Measurements from ENCODE around the gene EEF1AKMT2. TPM values are rescaled to one million over a fixed set of nuclear protein-coding genes. Genes with fewer than 3 reads are reported as not detected.
"Not testable (repeated sequence)": the region's sequence is repeated elsewhere in the genome, so short reads cannot be mapped to it uniquely, and the experiment has no call there.

The EEF1AKMT2 gene
- total RNA-seq, 2 experiments from 2014 or later: 14.4 to 16.7 TPM

- intact Hi-C loops (cut with DNase I, micrococcal nuclease): loop anchor here (1.0 to 10.0 kb wide), 6 partner anchors 7 to 1638 kb away; partner anchors contain the start of genes BUB3 (in 1 of the 2), FAM53B (in 1 of the 2) and LHPP (in 1 of the 2)
- Mint-ChIP-seq H3K36me3 (ENCODE audit: low read depth) (peaks cover 24% of the 10 kb centered on the region), H3K27me3 (no peaks in the 10 kb centered on the region), H3K9me3 (no peaks in the 10 kb centered on the region), H3K4me1 (ENCODE audit: low read depth) (peaks cover 22% of the 10 kb centered on the region), H3K4me3 (peak overlapping the region; percentile 99), H3K27ac (peak overlapping the region; percentile 92)
- no peak for TF ChIP-seq CTCF (IDR thresholded peaks at IDR 0.05)
- no peaks in the 10 kb centered on the region for H3K9me3 ChIP-seq (ENCODE audit: control insufficient read depth in 1 of 2, insufficient read depth in 1 of 2, low read length in 2 of 2)
- ATAC-seq (ENCODE audit: poor library complexity): no peak
- H3K36me3 ChIP-seq (ENCODE audit: insufficient read depth, low read length): no peaks in the 10 kb centered on the region
- peaks cover 15% of the 10 kb centered on the region for H3K4me1 ChIP-seq (ENCODE audit: insufficient read depth, low read length)
- H3K27me3 ChIP-seq (ENCODE audit: control insufficient read depth in 1 of 2, insufficient read depth in 2 of 2, low read length in 2 of 2): no peaks in the 10 kb centered on the region
- peak overlapping the region; percentile 80 for H3K4me3 ChIP-seq (ENCODE audit: low read length)
- no peak overlapping the region for H3K27ac ChIP-seq (ENCODE audit: low read depth in 1 of 2, low read length in 2 of 2)
- DNase-seq: peak in 1 of 14 experiments; percentile 20
- ChIA-PET POLR2A (interaction anchor here (0.7 to 2.5 kb wide), 2 partner anchors 9 to 85 kb away, joined by 3 to 37 read pairs; partner anchors contain the start of gene ABRAXAS2), CTCF (no interaction called here)
Measured at GRCh38 chr10:124792998-124793352, 1.3 kb upstream of the EEF1AKMT2 start.

GRCh38 chr10:124782900-124783299 is 8.8 kb downstream of the EEF1AKMT2 start:
- intact Hi-C loops (cut with DNase I, micrococcal nuclease); H3K4me3 Mint-ChIP-seq; H3K27ac Mint-ChIP-seq: not testable (repeated sequence)

DNA sequence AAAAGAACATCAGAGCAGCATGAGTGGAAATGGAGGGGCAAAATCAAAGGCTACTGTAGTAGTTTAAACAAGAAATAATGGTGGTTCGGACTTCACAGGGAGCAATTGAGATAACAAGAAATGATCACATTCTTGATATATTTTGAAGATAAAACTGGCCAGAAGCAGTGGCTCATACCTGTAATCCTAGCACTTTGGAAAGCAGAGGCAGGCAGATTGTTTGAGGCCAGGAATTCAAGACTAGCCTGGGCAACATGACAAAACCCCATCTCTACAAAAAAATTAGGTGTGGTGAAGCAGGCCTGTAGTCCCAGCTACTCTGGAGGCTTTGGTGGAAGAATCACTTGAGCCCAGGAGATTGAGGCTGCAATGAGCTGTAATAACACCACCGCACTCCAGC is 22.9 kb downstream of the EEF1AKMT2 start:
- no peaks in the 10 kb centered on the region for H3K4me1 Mint-ChIP-seq (ENCODE audit: low read depth)
- peaks cover 19% of the 10 kb centered on the region for H3K36me3 ChIP-seq (ENCODE audit: insufficient read depth, low read length)
- H3K4me1 ChIP-seq (ENCODE audit: insufficient read depth, low read length): no peaks in the 10 kb centered on the region
- ChIA-PET POLR2A (no interaction called here), CTCF (no interaction called here)
- H3K27ac Mint-ChIP-seq: no peak overlapping the region
- no peak for ATAC-seq (ENCODE audit: poor library complexity)
- H3K27me3 ChIP-seq (ENCODE audit: control insufficient read depth in 1 of 2, insufficient read depth in 2 of 2, low read length in 2 of 2): no peaks in the 10 kb centered on the region
- H3K9me3 ChIP-seq (ENCODE audit: control insufficient read depth in 1 of 2, insufficient read depth in 1 of 2, low read length in 2 of 2): no peaks in the 10 kb centered on the region
- H3K4me3 Mint-ChIP-seq: no peak overlapping the region
- no peaks in the 10 kb centered on the region for H3K27me3 Mint-ChIP-seq
- intact Hi-C loops (cut with DNase I, micrococcal nuclease): no loop called here
- no peak for DNase-seq
- peaks cover 73% of the 10 kb centered on the region for H3K36me3 Mint-ChIP-seq (ENCODE audit: low read depth)
- no peaks in the 10 kb centered on the region for H3K9me3 Mint-ChIP-seq
- no peak overlapping the region for H3K27ac ChIP-seq (ENCODE audit: low read depth in 1 of 2, low read length in 2 of 2)
- H3K4me3 ChIP-seq (ENCODE audit: low read length): no peak overlapping the region
- no peak for TF ChIP-seq CTCF (IDR thresholded peaks at IDR 0.05)

More at GRCh38 chr10:124782900-124783299, 8.8 kb downstream of the EEF1AKMT2 start:
- POLR2A ChIA-PET: interaction anchor here (0.8 kb wide), 1 partner anchor 9 kb away, joined by 3 read pairs; the partner anchor contains the start of gene EEF1AKMT2
- H3K4me1 ChIP-seq (ENCODE audit: insufficient read depth, low read length); H3K27me3 Mint-ChIP-seq; ATAC-seq (ENCODE audit: poor library complexity); H3K9me3 Mint-ChIP-seq; DNase-seq; H3K4me3 ChIP-seq (ENCODE audit: low read length); CTCF ChIA-PET; H3K27me3 ChIP-seq (ENCODE audit: control insufficient read depth in 1 of 2, insufficient read depth in 2 of 2, low read length in 2 of 2); H3K4me1 Mint-ChIP-seq (ENCODE audit: low read depth); H3K27ac ChIP-seq (ENCODE audit: low read depth in 1 of 2, low read length in 2 of 2); H3K9me3 ChIP-seq (ENCODE audit: control insufficient read depth in 1 of 2, insufficient read depth in 1 of 2, low read length in 2 of 2): not testable (repeated sequence)
- H3K36me3 ChIP-seq (ENCODE audit: insufficient read depth, low read length): peaks cover 22% of the 10 kb centered on the region
- peaks cover 59% of the 10 kb centered on the region for H3K36me3 Mint-ChIP-seq (ENCODE audit: low read depth)

DNA sequence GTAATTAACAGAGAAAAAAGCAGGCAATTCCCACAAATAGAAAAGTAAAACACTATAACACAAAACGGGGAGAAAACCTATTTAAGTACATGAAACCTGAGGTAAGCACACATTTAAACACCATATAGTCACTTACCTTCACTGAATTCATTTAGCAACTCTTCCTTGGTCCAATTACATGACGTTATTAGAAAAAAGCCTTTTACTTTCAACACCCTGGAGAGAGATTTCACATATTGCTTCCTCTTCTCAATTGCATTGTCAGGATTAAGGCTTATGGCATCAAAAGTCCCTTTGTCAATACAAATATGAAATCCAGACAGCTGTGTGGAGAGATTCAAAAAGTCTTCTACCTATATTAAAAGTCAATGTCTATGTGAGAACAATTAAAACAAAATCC is 26.4 kb downstream of the EEF1AKMT2 start:
- intact Hi-C loops (cut with DNase I, micrococcal nuclease): no loop called here
- DNase-seq (no peak), ATAC-seq (ENCODE audit: poor library complexity) (no peak)
- H3K4me3 Mint-ChIP-seq: no peak overlapping the region
- Histone ChIP-seq H3K27ac (ENCODE audit: low read depth in 1 of 2, low read length in 2 of 2) (no peak overlapping the region), H3K4me3 (ENCODE audit: low read length) (no peak overlapping the region), H3K4me1 (ENCODE audit: insufficient read depth, low read length) (no peaks in the 10 kb centered on the region), H3K27me3 (ENCODE audit: control insufficient read depth in 1 of 2, insufficient read depth in 2 of 2, low read length in 2 of 2) (no peaks in the 10 kb centered on the region), H3K9me3 (ENCODE audit: control insufficient read depth in 1 of 2, insufficient read depth in 1 of 2, low read length in 2 of 2) (no peaks in the 10 kb centered on the region), H3K36me3 (ENCODE audit: insufficient read depth, low read length) (peaks cover 28% of the 10 kb centered on the region)
- no peak for TF ChIP-seq CTCF (IDR thresholded peaks at IDR 0.05)
- no peak overlapping the region for H3K27ac Mint-ChIP-seq
- H3K27me3 Mint-ChIP-seq: no peaks in the 10 kb centered on the region
- H3K36me3 Mint-ChIP-seq (ENCODE audit: low read depth): peaks cover 58% of the 10 kb centered on the region
- ChIA-PET CTCF (no interaction called here), POLR2A (interaction anchor here (0.9 kb wide), 1 partner anchor 9 kb away, joined by 3 read pairs; no protein-coding TSS in a partner anchor)
- H3K4me1 Mint-ChIP-seq (ENCODE audit: low read depth): no peaks in the 10 kb centered on the region
- H3K9me3 Mint-ChIP-seq: no peaks in the 10 kb centered on the region
